GM12878 (cell line): ENCODE measurements around the gene PSMB4.

Source experiments
- POLR2AphosphoS5 ChIP-seq: IDR thresholded peaks from 2 replicates; pipeline ENCODE4 v1.6.1; 2011; ENCODE audit warnings: mild to moderate bottlenecking, low read length, inconsistent platforms
- TF ChIP-seq, protein P1 (sequence below): IDR thresholded peaks from 2 replicates; pipeline ENCODE4 v1.6.1; 2011; ENCODE audit warnings: low read depth, mild to moderate bottlenecking, low read length, moderate library complexity, borderline replicate concordance; ENCODE audit errors: extremely low read depth

DNA sequence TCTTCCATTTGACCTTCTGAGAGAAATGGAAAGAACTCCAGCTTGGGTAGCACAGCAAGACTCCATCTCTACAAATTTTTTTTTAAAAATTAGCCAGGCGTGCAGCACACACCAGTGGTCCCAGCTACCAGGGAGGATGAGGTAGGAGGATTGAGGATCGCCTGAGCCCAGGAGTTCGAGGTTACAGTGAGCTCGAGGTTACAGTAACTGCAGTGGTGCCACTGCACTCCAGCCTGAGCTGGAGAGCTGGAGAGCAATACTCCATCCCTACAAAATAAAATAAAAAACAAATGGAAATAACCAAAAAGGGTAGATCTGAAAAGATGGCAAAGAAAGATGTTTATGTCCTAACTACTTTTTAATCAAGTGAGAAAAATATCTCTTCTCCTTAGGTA, 45.4 kb downstream of the PSMB4 start:
- TF ChIP-seq POLR2AphosphoS5, result no peak
- TF ChIP-seq, protein P1, sequence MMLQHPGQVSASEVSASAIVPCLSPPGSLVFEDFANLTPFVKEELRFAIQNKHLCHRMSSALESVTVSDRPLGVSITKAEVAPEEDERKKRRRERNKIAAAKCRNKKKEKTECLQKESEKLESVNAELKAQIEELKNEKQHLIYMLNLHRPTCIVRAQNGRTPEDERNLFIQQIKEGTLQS, result no peak
